Ammon's horn (tissue), 1 donor: ENCODE results near the gene FOXC1.

Source experiments
- DNase-seq: peaks from one replicate; pipeline ENCODE4 v3.0.0-alpha.2; 2016; ENCODE audit warnings: low spot score

The FOXC1 gene

DNA sequence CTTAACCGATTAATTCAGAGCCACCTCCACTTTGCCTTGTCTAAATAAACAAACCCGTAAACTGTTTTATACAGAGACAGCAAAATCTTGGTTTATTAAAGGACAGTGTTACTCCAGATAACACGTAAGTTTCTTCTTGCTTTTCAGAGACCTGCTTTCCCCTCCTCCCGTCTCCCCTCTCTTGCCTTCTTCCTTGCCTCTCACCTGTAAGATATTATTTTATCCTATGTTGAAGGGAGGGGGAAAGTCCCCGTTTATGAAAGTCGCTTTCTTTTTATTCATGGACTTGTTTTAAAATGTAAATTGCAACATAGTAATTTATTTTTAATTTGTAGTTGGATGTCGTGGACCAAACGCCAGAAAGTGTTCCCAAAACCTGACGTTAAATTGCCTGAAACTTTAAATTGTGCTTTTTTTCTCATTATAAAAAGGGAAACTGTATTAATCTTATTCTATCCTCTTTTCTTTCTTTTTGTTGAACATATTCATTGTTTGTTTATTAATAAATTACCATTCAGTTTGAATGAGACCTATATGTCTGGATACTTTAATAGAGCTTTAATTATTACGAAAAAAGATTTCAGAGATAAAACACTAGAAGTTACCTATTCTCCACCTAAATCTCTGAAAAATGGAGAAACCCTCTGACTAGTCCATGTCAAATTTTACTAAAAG lies 2.7 kb downstream of the FOXC1 start:
- DNase-seq, result no peak

DNA sequence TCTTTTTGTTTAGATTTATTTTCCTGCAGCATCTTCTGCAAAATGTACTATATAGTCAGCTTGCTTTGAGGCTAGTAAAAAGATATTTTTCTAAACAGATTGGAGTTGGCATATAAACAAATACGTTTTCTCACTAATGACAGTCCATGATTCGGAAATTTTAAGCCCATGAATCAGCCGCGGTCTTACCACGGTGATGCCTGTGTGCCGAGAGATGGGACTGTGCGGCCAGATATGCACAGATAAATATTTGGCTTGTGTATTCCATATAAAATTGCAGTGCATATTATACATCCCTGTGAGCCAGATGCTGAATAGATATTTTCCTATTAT lies 3.2 kb downstream of the FOXC1 start:
- no peak for DNase-seq

DNA sequence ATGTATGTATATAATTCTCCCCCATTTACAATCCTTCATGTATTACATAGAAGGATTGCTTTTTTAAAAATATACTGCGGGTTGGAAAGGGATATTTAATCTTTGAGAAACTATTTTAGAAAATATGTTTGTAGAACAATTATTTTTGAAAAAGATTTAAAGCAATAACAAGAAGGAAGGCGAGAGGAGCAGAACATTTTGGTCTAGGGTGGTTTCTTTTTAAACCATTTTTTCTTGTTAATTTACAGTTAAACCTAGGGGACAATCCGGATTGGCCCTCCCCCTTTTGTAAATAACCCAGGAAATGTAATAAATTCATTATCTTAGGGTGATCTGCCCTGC lies 3.6 kb downstream of the FOXC1 start:
- DNase-seq, result no peak

DNA sequence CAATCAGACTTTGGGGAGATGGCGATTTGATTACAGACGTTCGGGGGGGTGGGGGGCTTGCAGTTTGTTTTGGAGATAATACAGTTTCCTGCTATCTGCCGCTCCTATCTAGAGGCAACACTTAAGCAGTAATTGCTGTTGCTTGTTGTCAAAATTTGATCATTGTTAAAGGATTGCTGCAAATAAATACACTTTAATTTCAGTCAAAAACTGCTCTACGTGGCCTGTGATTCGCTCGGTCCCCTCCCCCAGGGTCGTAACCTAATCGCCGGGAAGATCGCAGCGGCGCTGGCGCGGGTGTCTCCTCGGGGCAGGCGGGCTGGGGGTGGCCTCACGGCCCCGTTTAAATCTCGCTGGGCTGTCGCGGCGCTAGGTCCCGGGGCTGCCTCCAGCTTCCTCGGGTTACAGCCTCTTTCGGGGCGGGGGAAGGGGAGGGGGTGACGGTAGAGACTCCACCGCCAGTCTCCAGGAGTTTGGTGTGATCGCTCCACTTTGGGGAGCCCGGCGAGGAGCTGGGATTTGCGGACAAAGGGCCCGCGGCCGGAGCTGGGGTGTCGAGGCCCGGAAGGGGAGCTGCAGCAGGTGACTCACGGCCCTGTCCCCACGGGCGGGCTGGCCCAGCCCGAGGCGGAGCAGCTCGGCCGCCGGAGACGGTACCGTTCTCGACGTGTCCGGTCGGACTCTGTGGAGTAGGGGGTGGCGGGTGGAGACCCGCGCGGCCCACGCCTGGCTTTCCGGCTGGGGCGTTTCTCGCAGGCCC lies 4.2 kb downstream of the FOXC1 start:
- no peak for DNase-seq

DNA sequence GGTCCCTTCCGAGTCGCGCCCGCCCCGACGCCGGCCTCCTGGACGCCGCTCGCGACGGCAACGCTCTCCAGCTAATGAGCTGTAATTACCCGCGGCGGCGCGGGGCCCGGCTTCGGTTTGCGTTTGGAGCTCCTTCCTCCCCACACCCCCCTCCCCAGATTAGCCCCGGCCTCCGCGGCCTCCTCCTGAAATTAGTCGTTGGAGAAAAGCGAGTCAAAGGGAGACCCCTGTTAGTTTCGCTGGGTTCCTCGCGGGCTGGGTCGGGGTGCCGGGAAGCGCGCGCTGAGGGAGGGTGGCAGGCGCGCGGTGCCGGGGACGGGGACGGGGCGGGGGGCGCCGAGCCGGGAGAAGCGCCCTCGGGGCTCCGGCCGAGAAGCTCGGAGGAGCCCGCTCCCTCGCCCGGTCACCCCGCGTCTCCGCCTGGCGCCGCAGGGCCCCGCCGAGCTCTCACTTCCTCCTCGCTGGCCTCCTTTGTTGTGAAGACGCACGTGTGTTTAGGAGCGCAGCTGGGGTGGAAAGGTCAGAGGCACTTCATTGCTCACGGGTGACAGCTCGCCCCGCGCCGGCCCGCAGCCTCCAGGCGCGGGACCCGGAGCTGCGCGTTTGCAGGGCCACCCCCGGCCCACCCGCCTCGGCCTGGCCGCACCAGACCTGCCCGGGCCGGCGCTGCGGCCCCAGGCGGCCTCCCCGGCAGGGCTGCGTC lies 4.9 kb downstream of the FOXC1 start:
- DNase-seq, result no peak

DNA sequence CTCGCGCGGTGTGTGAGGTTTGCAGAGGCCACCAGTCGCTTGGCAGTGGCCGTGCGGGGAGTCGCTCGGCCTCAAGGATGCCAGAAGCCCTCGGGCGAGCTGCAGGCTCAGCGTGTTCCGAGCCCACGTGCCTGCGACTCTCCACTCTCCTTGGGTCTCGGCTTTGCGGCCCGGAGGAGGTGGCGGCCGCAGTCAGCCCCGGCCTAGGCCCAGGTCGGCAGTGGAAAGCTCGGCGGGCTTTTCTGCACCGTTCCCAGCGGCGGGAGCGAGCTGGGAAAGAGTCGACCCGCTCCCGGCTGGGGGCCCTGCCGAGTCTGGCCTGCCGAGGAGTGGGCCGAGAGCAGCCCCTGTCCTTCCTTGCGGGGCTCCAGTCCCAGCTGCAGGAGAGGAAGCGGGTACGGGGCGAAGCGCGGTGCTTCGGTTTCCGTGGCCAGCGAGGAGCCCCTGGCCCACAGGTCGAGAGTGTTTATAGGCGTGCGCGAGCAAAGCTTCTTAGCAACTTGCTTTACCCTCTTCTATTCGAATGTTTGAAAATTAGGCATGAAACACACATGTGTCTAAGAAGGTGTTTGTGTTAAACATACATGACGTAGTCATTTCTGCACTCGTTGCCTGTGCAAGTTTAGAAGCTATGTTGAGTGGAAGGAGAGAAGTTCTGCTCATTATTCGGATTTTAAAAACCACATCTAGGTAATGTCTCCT lies 5.6 kb downstream of the FOXC1 start:
- DNase-seq, result no peak

DNA sequence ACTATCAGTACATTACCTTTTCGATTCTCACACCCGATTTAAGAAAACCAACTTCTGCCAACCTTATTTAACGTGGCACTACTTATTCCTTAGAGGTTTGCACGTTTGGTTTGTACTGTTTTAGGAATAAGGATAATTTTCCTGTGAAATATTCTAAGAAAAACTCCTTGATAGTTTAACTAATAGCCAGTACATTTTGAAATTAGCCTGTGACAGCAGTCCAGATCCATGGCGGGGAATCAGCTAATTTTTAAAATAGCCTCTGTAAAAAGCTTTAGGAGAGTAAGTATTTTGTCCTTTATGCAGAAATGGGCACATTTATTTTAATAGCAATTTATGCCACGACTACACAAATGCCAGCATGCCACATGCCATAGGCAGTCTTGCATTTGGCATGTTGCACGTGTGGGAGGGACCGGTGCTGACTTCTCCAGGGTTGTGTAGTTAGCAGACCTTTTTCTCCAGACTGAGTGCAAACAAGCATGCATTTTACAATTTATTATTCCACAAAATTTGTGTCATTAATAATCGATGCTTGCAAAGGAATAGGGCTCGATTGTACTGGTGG lies 6.2 kb downstream of the FOXC1 start:
- DNase-seq, result no peak

DNA sequence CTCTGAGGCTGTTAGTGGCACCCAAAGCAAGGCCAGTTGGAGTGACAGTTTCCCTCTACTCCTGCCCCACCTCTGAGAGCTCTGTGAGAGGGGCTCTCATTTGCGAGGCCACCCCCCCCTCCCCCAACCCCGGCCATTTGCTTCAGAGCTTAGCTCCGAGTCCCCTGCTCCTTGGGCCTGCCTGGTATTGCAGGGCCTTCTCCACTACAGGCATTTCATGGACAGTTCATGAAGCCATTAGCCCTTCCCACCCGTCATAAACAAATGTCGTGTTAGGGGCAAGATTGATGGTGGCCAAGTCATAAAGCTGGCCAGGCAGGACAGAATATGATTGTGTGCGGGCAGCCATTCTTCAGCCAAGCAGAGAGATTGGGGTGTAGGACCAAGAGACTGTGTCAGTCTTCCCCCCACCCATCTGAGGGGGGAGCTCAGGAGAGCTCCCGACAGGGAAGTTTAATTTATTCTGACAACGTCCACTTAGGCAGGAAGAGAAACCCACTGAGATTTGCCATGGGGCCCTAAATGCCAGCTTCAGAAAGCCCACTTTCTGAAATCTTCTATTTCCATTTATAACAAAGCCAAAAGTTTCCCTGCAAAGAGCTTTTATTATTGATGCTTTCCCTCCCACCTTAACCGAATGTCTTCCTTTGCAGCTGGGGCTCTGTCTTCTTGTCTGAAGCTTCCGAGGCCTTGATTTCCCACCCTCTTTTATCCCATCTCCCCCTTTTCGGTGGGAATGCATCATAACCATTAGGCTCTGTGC lies 7.2 kb downstream of the FOXC1 start:
- no peak for DNase-seq

DNA sequence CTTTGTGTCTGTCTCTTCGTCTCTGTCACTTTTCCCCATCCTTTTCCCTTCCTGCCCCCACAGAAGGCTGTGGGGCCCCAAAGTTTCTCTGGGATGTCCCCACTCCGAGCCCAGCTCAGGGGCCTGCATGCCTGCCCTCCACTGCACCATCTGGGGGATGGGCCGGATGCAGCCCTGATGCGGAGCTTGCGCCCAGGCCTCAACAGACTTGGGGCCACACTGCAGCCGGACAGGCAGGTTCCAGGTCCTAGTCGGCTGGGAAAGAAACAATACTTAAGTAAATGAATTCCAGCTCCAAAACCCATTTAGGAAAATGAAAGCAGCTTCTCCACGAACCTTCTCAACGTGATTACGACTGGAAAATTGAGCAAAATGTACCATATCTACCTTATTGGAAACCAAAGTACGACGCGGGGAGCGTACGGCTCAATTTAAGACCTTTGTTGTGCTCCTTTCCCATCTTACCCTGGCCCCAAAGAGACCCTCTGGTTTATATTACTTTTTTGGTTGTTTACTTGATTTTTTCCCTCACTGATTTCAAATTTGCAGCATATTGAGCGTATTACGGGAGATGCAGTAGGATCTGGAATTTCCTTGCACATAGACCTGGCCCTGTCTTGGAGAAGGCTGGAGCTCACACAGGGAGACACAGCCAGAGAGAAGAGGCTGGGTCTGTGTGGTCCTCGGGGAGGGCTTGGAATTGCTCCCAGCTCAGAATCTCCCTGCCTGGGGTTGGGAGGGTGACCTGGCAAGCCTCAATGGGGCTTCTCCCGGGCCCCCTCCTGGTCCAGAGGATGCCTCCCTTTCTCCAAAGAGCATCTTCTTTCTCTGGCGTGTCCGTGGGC lies 8.0 kb downstream of the FOXC1 start:
- DNase-seq, result no peak

DNA sequence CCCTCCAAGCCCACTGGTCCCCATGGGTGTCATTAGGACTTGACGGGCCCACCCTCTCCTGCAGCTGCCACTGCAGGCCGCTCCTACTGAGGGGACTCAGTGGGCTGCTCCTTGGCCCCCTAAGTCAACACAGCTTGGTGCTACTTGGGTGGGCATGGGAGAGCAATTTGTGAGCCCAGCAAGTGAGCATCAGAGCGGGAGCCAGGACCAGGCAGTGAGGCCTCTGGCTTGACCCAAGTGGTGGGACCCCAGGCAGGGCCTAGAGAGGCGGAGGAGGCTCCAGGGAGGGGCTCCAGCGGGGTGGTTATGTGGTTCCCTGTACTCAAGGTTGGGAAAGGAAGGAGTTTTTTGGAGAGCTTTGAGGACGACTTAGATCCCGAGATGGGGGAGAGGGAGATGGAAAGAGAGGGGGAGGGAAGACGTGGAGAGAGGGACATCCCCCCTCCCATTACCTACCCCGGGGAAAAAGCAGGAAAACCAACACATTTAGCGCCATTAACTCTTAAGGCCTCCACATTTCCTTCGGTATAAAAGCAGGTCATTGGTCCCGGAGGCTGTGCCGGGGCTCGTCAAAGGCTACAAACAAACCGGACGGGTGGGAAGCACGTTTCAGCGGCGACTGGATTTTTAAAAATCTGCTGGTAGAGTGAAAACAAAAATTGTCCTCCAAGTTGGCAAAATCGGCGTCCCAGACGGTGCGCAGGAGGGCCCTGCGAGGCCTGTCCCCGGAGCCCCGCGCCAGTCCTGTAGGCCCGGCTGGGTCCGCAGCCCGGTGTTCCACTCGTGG lies 8.8 kb downstream of the FOXC1 start:
- DNase-seq, result no peak

DNA sequence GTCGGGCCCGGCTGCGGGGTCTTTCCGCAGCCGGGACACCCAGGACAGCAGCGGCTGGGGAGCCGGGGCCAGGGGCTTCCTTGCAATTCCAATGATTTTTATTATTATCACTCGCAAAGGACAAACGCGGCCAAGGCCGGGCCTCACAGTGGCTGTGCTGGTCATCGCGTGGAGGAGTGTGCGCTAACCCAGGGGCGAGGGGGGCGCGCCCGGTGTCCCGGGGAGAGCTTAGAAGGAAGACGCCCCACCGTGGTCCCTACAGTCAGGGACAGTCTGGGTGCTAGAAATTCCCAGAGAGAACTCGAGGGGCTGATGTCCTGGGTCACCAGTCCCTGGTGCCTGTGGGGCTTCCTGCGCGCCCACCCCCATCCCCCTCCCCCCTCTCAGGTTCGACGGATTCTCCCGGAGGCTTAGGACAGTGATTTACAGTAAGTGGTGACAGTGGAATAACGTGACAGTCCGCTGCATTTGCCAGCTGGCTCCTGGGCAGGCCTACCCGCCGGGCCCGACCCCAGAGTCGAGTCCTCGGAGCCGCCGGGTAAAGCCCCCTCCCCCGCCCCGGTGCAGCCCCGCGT lies 9.5 kb downstream of the FOXC1 start:
- DNase-seq, result no peak

DNA sequence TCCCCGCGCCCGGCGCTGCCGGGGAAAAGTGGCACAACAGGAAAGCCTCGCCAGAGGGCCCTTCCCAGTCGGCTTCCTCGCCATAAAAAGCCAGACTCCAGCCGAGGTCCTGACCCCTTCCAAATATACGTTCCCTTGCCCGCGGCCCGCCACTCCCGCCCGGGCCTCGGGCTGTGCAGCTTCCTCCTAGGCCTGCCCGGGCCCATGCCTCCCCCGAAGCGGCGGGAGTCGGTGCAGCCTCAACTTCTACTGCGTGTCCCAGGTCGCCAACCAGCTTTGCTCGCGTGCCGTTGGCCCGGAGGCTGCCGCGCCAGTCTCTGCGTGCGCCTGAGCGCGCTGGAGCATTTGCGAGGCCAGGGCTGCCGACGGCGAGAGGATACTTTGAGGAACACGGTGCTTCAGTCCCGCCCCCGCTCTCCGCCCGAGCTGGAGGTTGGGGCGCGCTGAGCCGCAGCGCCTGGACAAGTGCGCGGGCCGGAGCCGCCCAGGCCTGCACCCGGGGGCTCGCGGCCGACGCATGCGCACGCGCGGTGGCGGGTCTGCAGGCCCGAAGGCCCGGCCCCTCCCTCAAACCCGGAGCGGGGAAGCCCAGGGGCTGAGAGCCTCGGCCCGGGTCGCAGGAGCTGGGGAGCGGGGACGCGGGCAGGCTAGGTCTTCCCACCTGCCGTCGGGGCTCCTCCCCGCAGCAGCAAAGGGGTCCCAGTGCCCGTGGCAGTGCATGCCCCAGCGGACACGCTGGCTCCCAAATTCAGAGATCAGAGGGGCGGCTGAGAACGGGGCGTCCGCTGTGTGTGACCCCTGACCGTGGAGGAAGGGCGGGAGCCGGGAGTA lies 10.2 kb downstream of the FOXC1 start:
- DNase-seq, result no peak

DNA sequence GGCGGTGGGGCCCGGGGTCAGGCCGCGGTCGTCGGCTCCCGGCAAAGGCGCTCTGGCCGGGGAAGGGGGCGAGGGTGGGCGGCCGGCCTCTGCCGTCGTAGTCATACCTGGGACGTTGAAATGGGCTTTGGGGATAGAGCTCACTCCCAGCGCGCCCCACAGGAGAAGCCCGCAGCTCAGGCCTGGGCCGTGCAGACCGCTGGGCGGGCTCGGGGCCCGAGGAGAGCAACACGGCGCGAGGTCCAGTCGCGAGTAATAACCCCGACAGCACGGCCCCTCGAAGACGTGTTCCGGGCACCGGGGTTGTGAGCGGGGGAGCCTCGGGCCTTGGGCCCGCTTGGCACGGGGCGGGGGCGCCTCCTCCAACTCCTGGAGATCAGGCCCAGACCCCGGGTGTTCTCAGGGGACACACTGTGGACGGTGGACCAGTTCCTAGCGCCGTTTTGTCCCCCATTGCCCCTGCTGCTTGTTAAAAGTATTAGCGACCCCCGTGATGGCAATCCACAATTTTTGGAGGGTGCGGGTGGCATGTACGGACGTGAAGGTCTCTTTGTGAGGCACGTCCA lies 10.9 kb downstream of the FOXC1 start:
- no peak for DNase-seq

DNA sequence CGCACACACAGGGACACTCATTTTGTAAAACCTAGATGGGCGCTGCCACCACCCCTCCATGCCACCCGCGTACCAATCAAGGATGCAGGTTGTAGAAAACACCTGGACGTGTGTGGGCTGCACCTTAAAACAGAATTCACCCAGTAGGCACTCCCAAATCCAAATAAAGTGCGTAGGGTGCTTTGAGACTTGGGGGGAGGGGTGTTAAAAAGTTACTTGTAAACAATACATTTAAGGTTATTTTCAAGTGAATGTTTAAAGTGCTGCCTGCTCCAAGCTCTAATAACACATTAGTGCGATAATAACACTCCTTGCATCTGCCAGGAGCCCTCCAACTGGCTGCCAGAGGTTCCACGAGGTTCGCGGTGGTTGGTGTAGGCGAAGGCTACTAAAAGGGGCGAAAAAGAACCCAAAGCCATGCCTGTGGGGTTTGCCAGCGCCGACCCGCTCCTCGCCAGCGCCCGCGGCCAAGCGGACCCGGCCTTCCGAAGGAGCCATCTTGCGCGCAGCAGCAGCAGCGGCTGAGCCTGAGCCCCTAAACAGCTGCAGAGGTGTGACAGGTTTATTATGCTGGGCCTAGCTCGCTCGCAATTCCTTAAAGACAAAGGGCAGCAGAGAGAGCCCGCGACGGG lies 11.5 kb downstream of the FOXC1 start:
- DNase-seq, result no peak

DNA sequence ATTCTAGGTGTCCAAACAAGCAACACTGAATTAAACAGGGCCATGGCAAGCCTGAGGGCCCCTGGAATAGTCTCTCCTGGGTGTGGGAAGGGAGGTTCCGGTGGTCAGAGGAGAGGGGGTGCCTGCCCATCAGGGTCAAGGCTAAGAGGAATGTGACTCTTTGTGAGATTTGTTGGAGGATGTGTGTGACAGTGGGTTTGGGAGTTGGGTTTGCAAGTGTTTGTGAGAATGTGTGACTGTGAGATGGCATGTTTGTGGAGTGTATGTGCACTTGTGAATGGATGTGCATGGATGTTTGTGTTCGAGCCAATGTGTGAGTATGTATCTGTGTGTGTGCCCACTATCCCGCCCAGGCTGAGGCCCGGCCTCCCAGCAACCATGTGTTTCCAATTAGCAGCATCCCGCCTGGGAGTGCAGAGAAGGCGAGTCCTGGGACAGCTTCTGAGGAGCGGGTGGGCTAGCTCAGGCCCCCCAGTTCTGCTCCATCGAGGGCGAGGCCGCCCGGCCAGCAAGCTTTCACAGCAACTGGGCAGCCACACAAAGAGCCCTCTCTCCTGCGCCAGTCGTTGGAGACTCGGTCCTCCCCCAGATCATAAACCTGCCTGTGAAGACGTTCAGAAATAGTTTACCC lies 12.6 kb downstream of the FOXC1 start:
- no peak for DNase-seq

DNA sequence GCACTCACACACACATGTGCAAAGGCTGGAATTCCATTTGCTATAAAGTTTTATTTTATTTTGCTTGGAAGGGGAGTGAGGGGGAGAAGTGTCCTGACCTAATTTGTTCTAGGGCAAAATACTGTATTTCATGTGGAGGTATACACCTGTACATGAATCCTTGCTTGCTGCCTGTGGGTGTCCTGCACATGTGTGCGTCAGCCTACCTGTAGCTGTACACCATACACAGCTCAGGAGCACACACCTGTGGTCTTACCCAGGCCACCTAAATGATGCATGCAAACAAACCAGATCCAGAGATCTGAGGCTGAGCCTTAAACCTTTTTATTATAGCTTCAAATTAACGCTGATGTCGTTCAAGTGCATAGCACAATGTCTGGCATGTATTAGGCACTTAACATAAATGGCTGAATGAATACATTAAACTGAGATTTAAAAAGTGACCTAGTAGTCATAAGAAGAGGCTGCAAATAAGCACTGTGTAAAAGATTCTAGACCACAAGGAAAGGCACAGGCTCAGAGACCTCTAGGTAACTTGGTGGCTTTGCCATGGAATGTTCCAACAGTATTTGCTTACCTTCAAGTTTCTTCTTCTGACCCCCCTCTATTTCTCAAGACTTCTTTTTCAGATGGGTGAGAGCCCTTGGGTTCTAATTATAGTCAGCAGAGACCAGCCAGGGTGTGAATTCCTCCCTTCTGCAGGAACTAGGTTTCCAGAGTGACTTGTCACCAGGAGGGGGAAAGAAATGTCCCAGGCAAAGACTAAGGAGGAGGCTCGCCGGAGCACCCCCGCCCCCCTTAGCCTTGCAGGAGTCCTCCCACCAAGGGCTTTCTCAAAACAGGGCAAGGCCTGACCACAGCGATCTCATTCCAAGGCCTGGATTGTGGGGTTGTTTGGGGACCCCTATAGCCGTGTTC lies 13.4 kb downstream of the FOXC1 start:
- DNase-seq, result no peak

DNA sequence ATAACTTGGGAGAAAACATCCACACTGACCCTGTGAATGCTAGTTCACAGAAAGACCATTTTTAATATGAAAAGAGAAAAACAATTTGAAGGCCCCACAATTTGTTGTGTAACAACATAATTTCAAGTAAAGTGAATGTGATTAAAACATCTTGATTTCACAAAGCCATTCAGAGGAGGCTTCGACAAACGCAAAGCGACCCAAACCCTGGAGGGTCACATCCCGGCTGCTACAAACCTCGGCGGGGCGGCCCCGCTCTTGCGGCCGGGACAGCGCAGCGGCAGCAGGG lies 14.0 kb downstream of the FOXC1 start:
- no peak for DNase-seq
